ENCODE data around the gene IFT88.

Gene IFT88

DNA sequence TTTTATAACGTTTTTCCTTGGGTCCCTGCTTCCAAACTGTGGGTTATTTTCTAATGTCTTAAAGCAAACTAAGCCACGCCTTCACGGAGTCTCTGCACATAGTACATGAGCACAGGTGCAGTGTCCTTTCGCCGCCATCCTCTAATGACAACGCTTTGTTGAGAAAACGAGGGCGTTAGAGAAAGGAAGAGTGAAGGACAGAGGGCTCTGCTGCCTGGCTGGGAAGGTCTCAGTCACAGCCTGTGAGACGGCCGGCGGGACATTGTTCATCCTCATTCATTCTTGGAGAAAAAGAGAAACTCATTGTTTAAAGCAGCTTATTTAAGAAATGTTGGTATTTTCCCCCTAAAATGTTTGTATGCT is 146.0 kb downstream of the IFT88 start:
- no peak for DNase-seq (ENCODE audit: low read depth in 2 of 3, low spot score in 2 of 3)

DNA sequence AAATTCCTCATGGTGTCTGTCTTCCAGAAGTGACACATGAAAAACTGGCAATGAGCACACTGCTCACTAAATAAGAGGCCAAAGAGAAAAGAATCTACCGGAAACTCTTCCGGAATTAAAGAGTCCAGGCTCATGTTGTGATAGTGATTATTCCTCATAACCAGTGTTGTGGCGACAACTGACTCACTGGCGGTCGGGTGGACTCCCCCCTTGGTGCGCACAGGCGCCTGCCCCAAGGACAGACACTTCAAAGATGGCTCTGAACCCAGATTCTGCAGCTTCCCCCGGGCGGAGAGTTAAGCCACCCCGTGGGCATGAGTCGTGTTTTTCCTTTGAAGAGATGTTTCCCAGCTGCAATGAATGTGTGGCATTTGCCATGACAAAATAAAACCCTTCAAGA is 146.8 kb downstream of the IFT88 start:
- no peak for DNase-seq (ENCODE audit: low read depth in 2 of 3, low spot score in 2 of 3)

GRCh38 chr13:20714161-20714560 is 147.2 kb downstream of the IFT88 start:
- no peak for DNase-seq (ENCODE audit: low read depth in 2 of 3, low spot score in 2 of 3)

GRCh38 chr13:20714563-20715329 is 147.8 kb downstream of the IFT88 start:
- DNase-seq (ENCODE audit: low read depth in 2 of 3, low spot score in 2 of 3), result no peak

DNA sequence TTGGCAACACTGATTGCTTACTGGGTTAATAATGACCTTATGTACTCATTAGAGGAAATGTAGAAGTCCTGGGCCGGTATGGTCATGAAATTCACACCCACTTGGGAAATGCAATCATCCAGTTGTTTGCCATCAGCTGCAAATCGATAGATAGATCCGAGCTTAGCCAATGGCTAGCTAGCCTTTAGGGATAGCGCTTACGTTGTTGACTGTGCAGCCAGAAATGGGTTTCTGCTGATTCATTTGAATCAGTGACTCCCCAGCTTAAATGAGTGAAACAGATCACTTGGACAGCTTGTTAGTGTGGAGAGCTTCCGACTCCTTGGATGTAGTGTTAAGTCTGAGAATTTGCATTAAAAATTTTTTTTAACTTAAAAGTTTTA is 148.4 kb downstream of the IFT88 start:
- DNase-seq (ENCODE audit: low read depth in 2 of 3, low spot score in 2 of 3), result no peak

- no peak for DNase-seq (ENCODE audit: low read depth in 2 of 3, low spot score in 2 of 3)
These were observed 150.0 kb downstream of the IFT88 start for GRCh38 chr13:20716951-20717350.

- DNase-seq (ENCODE audit: low read depth in 2 of 3, low spot score in 2 of 3), result no peak
These were observed 150.9 kb downstream of the IFT88 start for GRCh38 chr13:20717581-20718542.

GRCh38 chr13:20718958-20719566 is 152.1 kb downstream of the IFT88 start:
- DNase-seq (ENCODE audit: low read depth in 2 of 3, low spot score in 2 of 3), result no peak

GRCh38 chr13:20719783-20720182 is 152.8 kb downstream of the IFT88 start:
- no peak for DNase-seq (ENCODE audit: low read depth in 2 of 3, low spot score in 2 of 3)

DNA sequence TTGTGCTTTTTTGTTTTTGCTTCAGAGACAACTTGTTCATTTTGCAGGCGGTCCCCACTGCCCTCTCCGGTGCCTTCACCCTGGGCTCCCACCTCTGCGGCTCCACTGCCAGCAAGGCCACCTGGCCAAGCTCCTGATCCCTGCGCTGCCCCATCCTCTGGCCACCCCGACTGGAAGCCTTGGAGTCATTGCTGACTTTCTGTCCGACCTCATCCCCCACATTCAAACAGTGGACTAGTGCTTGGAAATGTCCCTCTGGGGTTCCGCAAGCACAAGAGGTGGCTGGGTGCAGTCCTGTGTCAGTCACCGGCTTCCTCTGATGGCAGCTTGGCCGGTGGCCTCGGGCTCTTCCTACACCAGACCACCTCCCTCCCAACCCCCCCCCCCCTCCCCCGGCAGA is 153.5 kb downstream of the IFT88 start:
- no peak for DNase-seq (ENCODE audit: low read depth in 2 of 3, low spot score in 2 of 3)

DNA sequence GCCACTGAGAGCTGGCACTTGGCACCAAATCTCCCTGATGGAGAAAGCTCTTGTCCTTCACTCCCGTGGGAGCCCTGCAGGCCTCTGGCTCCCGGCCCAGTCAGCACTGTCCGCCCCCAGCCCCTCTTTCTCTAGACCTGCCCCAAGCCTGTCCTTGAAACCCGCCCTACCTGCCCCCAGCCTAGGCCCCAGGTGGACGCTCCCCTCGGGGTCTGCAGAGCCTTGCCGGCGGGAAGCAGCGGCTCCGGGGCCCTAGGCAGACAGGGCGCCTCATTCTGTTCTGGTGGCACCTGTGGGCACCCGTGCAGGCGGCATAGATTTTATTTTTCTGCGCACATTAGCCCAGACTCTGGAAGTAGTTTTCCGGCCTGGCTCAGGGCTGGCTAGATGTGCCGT is 154.1 kb downstream of the IFT88 start:
- no peak for DNase-seq (ENCODE audit: low read depth in 2 of 3, low spot score in 2 of 3)

- no peak for DNase-seq (ENCODE audit: low read depth in 2 of 3, low spot score in 2 of 3)
These were observed 154.7 kb downstream of the IFT88 start for GRCh38 chr13:20721454-20722357.

DNA sequence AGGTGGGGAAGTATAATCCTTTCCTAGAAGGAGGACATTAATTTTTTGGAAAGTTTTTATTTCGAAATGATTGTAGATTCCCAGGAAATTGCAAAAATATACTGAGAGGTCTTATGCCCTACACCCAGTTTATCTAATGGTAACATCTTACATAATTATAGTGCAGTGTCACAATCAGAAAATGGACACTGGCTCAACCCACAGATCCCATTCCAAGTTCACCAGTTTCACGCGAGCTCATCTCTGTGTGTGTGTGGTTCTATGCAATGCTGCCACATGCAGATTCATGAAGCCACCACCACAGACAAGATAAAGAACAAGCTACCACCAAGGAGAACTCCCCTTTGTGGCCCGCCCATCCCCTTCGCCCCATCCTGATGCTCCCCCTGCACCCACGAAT is 160.9 kb downstream of the IFT88 start:
- no peak for DNase-seq (ENCODE audit: low read depth in 2 of 3, low spot score in 2 of 3)

DNA sequence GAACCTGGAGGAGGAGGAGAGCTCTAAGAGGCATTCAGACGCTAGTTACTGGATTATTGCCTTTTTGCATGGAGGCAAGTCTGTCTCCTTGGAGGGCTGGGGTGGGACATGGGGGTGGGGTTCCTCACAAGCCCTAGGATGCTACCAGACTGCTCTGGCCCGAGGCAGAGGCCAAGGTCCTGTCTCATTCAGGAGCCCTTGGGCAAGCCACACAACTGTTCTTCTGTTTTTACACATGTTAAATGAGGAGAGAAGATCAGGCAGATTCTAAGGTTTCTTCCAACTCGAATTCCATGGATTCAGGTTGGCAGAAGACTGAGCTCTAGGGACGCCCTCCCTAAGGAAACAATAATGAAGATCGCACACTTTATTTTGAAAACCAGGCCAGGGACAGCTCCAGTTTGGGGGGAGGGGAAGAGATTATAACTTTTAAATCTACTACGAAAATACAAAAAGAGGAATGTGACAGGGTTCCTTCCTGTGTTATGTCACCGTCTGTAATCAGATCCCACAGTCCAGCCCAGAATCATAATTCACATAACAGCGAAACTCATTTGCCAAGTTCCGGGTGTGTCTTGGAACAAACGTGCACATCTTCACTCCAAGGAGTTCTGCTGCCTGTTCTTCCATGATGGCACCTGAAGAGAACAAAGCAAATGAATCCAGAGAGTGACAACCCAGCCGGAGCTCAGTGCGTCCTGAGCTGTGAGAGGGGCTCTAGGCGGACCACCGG is 161.8 kb downstream of the IFT88 start:
- no peak for DNase-seq (ENCODE audit: low read depth in 2 of 3, low spot score in 2 of 3)

- no peak for DNase-seq (ENCODE audit: low read depth in 2 of 3, low spot score in 2 of 3)
These were observed 163.0 kb downstream of the IFT88 start for GRCh38 chr13:20729633-20730585.

DNA sequence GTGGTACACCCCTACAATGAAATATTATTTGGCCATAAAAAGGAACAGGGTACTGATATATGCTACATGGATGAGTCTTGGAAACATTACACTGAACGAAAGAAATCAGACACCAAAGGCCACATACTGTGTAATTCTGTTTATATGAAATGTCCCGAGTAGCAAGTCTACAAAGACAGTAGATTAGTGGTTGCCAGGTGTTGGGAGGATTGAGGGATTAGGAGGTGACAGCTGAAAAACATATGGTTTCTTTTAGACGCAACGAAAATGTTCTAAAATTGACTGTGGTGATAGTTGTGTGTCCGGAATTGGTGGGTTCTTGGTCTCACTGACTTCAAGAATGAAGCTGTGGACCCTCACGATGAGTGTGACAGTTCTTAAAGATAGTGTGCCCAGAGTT is 171.7 kb downstream of the IFT88 start:
- no peak for DNase-seq (ENCODE audit: low read depth in 2 of 3, low spot score in 2 of 3)

GRCh38 chr13:20740021-20740420 is 173.1 kb downstream of the IFT88 start:
- DNase-seq (ENCODE audit: low read depth in 2 of 3, low spot score in 2 of 3), result no peak

Measured in activated CD8-positive, alpha-beta memory T cell treated with anti-CD3 and anti-CD28 coated beads for 48 hours (primary cell).